H54 (cell line): Measurements from ENCODE around the gene LRRC8A.

Experiments used
- DNase-seq: peaks from one replicate; pipeline ENCODE4 v3.0.0; 2011; ENCODE audit warnings: low spot score, mixed read lengths; ENCODE audit not compliant: insufficient read length
- FAIRE-seq: peaks from 3 replicates; lab custom pipeline; 2011; peaks lifted over from hg19 to GRCh38; lab: Jason Lieb, UNC
- POLR2A ChIP-seq: IDR thresholded peaks from 2 replicates; pipeline ENCODE4 v1.6.1; 2011; ENCODE audit warnings: low read depth, mild to moderate bottlenecking, low read length

Gene LRRC8A

DNA sequence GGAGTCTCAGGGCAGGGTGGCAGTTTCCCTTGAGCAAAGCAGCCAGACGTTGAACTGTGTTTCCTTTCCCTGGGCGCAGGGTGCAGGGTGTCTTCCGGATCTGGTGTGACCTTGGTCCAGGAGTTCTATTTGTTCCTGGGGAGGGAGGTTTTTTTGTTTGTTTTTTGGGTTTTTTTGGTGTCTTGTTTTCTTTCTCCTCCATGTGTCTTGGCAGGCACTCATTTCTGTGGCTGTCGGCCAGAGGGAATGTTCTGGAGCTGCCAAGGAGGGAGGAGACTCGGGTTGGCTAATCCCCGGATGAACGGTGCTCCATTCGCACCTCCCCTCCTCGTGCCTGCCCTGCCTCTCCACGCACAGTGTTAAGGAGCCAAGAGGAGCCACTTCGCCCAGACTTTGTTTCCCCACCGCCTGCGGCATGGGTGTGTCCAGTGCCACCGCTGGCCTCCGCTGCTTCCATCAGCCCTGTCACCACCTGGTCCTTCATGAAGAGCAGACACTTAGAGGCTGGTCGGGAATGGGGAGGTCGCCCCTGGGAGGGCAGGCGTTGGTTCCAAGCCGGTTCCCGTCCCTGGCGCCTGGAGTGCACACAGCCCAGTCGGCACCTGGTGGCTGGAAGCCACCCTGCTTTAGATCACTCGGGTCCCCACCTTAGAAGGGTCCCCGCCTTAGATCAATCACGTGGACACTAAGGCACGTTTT lies 35.4 kb downstream of the LRRC8A start:
- FAIRE-seq = no peak
- no peak for DNase-seq
- TF ChIP-seq POLR2A = no peak

DNA sequence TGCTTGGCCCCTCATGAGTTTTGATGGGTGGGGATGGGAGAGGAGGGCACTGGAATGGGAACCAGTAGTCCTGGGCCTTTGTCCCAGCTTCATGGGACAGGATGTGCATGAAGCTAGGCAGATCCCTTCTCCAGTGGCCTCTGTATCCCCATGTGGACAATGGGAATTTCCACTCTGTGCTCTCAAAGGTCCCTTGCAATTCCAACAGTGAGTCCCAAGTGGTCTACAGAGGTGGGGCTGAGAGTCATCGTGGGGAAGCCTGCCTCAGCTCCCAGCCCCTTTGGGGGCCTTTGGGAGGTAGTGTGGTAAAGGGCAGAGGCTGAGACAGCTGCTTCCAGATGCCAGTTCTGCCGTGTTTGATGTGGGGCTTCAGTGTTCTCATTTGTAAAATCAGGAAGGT lies 37.0 kb downstream of the LRRC8A start:
- FAIRE-seq (no peak), DNase-seq (no peak)
- TF ChIP-seq POLR2A = no peak

- FAIRE-seq = no peak
Observed at GRCh38 chr9:128919402-128920089, 37.6 kb downstream of the LRRC8A start.

DNA sequence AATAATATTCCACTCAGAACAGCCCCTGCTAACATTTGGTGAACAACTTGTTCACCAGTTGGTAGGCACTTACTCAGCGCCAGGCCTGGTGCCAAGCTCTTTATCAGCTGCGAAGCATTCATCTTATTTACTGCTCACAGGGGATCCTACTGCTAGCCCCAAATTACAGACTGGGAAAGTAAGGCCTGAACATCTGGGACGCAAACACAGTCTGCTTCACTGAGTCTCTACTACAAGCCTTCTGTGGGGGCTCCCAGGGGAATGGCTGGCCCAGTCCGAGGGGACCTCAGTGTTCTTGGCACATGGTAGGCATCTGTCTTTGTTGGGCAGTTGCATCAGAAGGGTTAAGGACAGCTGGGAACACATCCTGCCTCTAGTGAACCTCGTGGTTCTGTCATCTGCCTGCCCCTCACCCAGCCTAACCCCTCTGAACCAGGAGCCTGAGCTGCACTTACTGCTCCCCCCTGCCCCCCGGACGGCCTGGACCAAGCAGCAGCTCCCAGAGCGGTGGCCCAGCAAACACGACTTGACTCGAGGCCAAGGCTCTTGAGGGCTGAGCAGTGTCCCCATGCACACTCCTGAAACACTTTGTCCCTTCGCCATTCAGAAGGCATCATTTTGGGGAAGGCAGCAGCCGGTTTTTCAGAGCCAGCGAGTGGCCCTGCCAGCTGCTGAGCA lies 38.6 kb downstream of the LRRC8A start, which contains the start of gene PHYHD1:
TSS of gene PHYHD1 (plus strand) at position 602 of the 678 bp plus-strand sequence. CDS start 1,342 bp downstream, outside the sequence.
- no peak for TF ChIP-seq POLR2A
- FAIRE-seq = no peak
- peak; percentile 72 for DNase-seq

More at GRCh38 chr9:128919402-128920089, 37.6 kb downstream of the LRRC8A start:
- TF ChIP-seq POLR2A = no peak
- no peak for DNase-seq

- DNase-seq (no peak), FAIRE-seq (no peak)
- no peak for TF ChIP-seq POLR2A
Observed at GRCh38 chr9:128921881-128922763, 40.2 kb downstream of the LRRC8A start.

- TF ChIP-seq POLR2A = no peak
- FAIRE-seq = no peak
- no peak for DNase-seq
Observed at GRCh38 chr9:128923493-128923883, 41.6 kb downstream of the LRRC8A start.

DNA sequence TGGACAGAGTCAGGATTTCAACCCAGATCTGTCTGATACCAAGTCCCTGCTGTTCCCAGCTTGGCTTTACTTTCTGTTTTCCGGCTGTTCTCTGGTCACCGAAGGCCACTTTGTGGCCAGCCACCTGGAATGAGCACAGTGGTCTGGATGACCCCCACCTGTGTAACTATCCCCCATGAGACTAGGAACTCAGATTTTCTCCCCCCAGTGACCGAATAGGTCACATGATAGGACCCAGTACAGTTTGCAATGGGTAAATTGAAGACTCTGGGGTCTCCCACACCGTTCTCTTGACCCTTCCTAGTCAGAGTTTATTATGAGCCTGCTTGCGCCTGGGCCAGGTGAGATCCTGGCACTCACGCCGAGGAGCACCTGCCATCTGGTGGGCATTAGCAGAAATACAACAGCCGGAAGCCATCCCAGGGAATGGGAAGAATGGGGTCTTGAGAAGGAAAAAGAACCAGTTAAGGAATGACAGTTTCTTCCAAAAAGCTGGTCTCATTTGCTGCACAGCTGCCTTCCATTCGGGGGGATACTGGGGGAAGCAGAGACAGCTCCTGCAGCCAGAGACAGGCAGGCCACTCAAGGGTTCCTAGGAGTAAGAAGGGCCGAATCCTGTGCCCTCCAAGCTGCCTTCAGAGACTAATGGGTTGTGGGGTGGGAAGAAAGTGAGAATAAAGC lies 45.9 kb downstream of the LRRC8A start:
- no peak for TF ChIP-seq POLR2A
- peak; percentile 83 for DNase-seq
- peak; percentile 33 for FAIRE-seq

DNA sequence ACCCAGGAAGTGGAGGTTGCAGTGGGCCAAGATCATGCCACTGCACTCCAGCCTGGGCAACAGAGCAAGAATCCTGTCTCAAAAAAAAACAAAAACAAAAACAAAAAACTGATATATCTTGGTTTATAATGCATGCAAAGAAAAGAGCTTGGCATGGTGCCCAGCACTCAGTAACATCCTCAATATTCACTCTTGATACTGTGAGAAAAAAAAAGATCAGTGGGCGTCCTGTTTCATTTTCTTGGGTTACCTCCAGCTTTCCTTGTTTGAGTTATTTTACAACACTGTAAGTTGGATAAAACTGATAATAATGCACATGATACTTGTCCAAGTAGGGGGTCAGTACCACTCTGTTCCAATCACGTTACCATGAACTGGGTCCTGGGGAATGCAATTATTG lies 46.7 kb downstream of the LRRC8A start:
- TF ChIP-seq POLR2A = no peak

GRCh38 chr9:128929560-128929959 lies 47.6 kb downstream of the LRRC8A start:
- DNase-seq (no peak), FAIRE-seq (no peak)
- TF ChIP-seq POLR2A = no peak

More for the DNA sequence above, 46.7 kb downstream of the LRRC8A start:
- DNase-seq = no peak
- no peak for FAIRE-seq

DNA sequence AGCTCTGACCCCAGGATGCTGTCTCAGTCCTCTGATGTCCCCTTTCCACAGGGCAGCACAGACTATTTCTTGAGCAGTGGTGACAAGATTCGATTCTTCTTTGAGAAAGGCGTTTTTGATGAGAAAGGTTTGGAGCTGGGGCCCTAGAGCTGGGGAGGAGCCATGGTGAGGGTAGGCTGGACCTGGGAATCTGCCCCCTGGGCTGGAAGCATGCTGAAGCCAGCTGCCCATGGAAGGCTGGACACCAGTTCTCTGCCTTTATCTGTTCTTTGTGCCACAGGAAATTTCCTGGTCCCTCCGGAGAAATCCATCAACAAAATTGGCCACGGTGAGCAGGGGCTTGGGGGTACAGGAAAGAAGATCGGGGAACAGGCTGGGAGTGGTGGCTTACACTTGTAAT lies 51.8 kb downstream of the LRRC8A start:
- FAIRE-seq (no peak), DNase-seq (no peak)
- no peak for TF ChIP-seq POLR2A

GRCh38 chr9:128936171-128936865 lies 54.4 kb downstream of the LRRC8A start:
- TF ChIP-seq POLR2A = no peak
- FAIRE-seq = no peak
- no peak for DNase-seq
